H1 (cell line): ENCODE measurements around the gene HSD11B1. TPM values are rescaled to one million over a fixed set of nuclear protein-coding genes. Genes with fewer than 3 reads are reported as not detected.

ENCODE experiments used
- CTCF ChIA-PET: fragments of 300-600 bp; sonication (Branson Sonifier 250); formaldehyde crosslinking; loops from one replicate; lab custom pipeline; 2021; ENCODE audit not compliant: partially characterized antibody; lab: Charles Lee
- POLR2A ChIA-PET: fragments of 300-600 bp; sonication (Branson Sonifier 250); formaldehyde crosslinking; loops from one replicate; lab custom pipeline; 2021; ENCODE audit warnings: inconsistent platforms; ENCODE audit not compliant: partially characterized antibody; lab: Charles Lee
- DNase-seq, 2 experiments: peaks; one replicate each; pipeline versions ENCODE4 v3.0.0 to v3.0.0-alpha.2; 2010 to 2022; ENCODE audit warnings: low spot score in 2 of 2, low read depth in 1 of 2, mixed read lengths in 1 of 2
- FAIRE-seq: peaks from 2 replicates; lab custom pipeline; 2011; peaks lifted over from hg19 to GRCh38; lab: Jason Lieb, UNC
- H2AFZ ChIP-seq: 2 replicates; pipeline ENCODE4 v1.8.1; 2012; ENCODE audit warnings: low read length, inconsistent platforms
- H2AK5ac ChIP-seq: 2 replicates; pipeline ENCODE4 v1.6.1; 2013; ENCODE audit warnings: low read depth, low read length
- H2BK120ac ChIP-seq: replicated peaks from 2 replicates; pipeline ENCODE3; 2013; ENCODE audit warnings: low read depth, low read length, inconsistent platforms
- H2BK12ac ChIP-seq: 2 replicates; pipeline ENCODE4 v1.6.1; 2013; ENCODE audit warnings: low read depth, low read length
- H2BK15ac ChIP-seq: 2 replicates; pipeline ENCODE4 v1.6.1; 2013; ENCODE audit warnings: low read length
- H2BK20ac ChIP-seq: 2 replicates; pipeline ENCODE4 v1.6.1; 2013; ENCODE audit warnings: low read length
- H2BK5ac ChIP-seq: 2 replicates; pipeline ENCODE4 v1.6.1; 2013; ENCODE audit warnings: low read depth, low read length
- H3K14ac ChIP-seq: 2 replicates; pipeline ENCODE4 v1.6.1; 2013; ENCODE audit warnings: inconsistent platforms; ENCODE audit not compliant: insufficient read length
- H3K18ac ChIP-seq: 2 replicates; pipeline ENCODE4 v1.6.1; 2013; ENCODE audit warnings: low read length; ENCODE audit errors: extremely low read depth
- H3K23ac ChIP-seq: 2 replicates; pipeline ENCODE4 v1.6.1; 2013; ENCODE audit warnings: inconsistent platforms; ENCODE audit not compliant: insufficient read length
- H3K23me2 ChIP-seq: 2 replicates; pipeline ENCODE4 v1.6.1; 2013; ENCODE audit warnings: low read depth, low read length
- H3K27ac ChIP-seq: 2 replicates; pipeline ENCODE4 v1.6.1; 2011; ENCODE audit warnings: low read depth, low read length, inconsistent platforms
- H3K27me3 ChIP-seq, 4 experiments: replicated peaks in 1 of 4; 1 replicate in 1 of 4; 2 replicates in 3 of 4; pipeline versions ENCODE4 v1.6.1 to v1.8.1; 2011 to 2013; ENCODE audit warnings: low read length in 3 of 4, mild to moderate bottlenecking in 3 of 4, inconsistent platforms in 2 of 4, mixed read lengths in 2 of 4, moderate library complexity in 1 of 4; ENCODE audit not compliant: control insufficient read depth in 3 of 4, insufficient read depth in 3 of 4; ENCODE audit errors: extremely low read depth in 1 of 4
- H3K36me3 ChIP-seq, 4 experiments: 2 replicates each; pipeline versions ENCODE4 v1.6.1 to v1.8.1; 2011 to 2013; ENCODE audit warnings: mild to moderate bottlenecking in 4 of 4, low read length in 3 of 4, moderate library complexity in 2 of 4, control low read depth in 1 of 4, inconsistent platforms in 1 of 4; ENCODE audit not compliant: insufficient read depth in 4 of 4, control insufficient read depth in 2 of 4
- H3K4ac ChIP-seq: replicated peaks from 2 replicates; pipeline ENCODE3; 2013; ENCODE audit warnings: low read length, low read depth, mixed read lengths, inconsistent platforms; ENCODE audit not compliant: insufficient read length
- H3K4me1 ChIP-seq, 4 experiments: replicated peaks in 1 of 4; 1 replicate in 1 of 4; 2 replicates in 3 of 4; pipeline versions ENCODE4 v1.6.1 to v1.8.1; 2011 to 2013; ENCODE audit warnings: low read length in 3 of 4, inconsistent platforms in 2 of 4, mixed read lengths in 1 of 4; ENCODE audit not compliant: insufficient read depth in 4 of 4, control insufficient read depth in 3 of 4
- H3K4me2 ChIP-seq, 2 experiments: 2 replicates each; pipeline versions ENCODE4 v1.6.1 to v1.8.1; 2011 to 2013; ENCODE audit warnings: low read depth in 2 of 2, low read length in 2 of 2, control low read depth in 1 of 2, inconsistent platforms in 1 of 2, mild to moderate bottlenecking in 1 of 2; ENCODE audit not compliant: insufficient read depth in 1 of 2
- H3K4me3 ChIP-seq, 4 experiments: fragments of 200-600, 300-600 bp in 1 of 4; sonication (generic), shearing (Covaris generic), sonication (Bioruptor Twin) in 1 of 4; 2 replicates each; pipeline versions ENCODE4 v1.5.1 to v1.8.1; 2011 to 2016; ENCODE audit warnings: low read length in 4 of 4, low read depth in 3 of 4, control low read depth in 2 of 4, inconsistent platforms in 2 of 4, mild to moderate bottlenecking in 2 of 4, mixed read lengths in 1 of 4, moderate library complexity in 1 of 4; ENCODE audit not compliant: insufficient read depth in 2 of 4; ENCODE audit errors: extremely low read depth in 1 of 4
- H3K56ac ChIP-seq: replicated peaks from 2 replicates; pipeline ENCODE3; 2013; ENCODE audit warnings: low read depth, mild to moderate bottlenecking, mixed read lengths, low read length, inconsistent platforms; ENCODE audit not compliant: insufficient read length
- H3K79me1 ChIP-seq: 2 replicates; pipeline ENCODE4 v1.6.1; 2013; ENCODE audit warnings: low read depth, low read length, control low read depth
- H3K79me2 ChIP-seq, 2 experiments: 2 replicates each; pipeline versions ENCODE4 v1.6.1 to v1.8.1; 2012 to 2013; ENCODE audit warnings: low read length in 2 of 2, mild to moderate bottlenecking in 2 of 2, inconsistent platforms in 1 of 2; ENCODE audit not compliant: insufficient read depth in 2 of 2, control insufficient read depth in 1 of 2
- H3K9ac ChIP-seq, 4 experiments: replicated peaks in 1 of 4; 1 replicate in 1 of 4; 2 replicates in 3 of 4; pipeline versions ENCODE4 v1.6.1 to v1.8.1; 2011 to 2013; ENCODE audit warnings: low read depth in 3 of 4, low read length in 3 of 4, control low read depth in 2 of 4, mild to moderate bottlenecking in 2 of 4, moderate library complexity in 2 of 4, inconsistent platforms in 1 of 4; ENCODE audit errors: extremely low read depth in 1 of 4
- H3K9me3 ChIP-seq, 2 experiments: 2 replicates each; pipeline versions ENCODE4 v1.6.1 to v1.8.1; 2012 to 2013; ENCODE audit warnings: mild to moderate bottlenecking in 2 of 2, moderate library complexity in 2 of 2, control low read depth in 1 of 2, inconsistent platforms in 1 of 2, low read depth in 1 of 2, low read length in 1 of 2, mixed read lengths in 1 of 2; ENCODE audit not compliant: insufficient read depth in 2 of 2
- H4K20me1 ChIP-seq, 2 experiments: replicated peaks in 1 of 2; 2 replicates each; pipeline versions ENCODE3 to v1.8.1; 2011 to 2013; ENCODE audit warnings: inconsistent platforms in 2 of 2, low read length in 2 of 2, mild to moderate bottlenecking in 1 of 2; ENCODE audit not compliant: insufficient read depth in 2 of 2, control insufficient read depth in 1 of 2
- H4K5ac ChIP-seq: 2 replicates; pipeline ENCODE4 v1.6.1; 2013; ENCODE audit warnings: low read length, low read depth, mixed read lengths, inconsistent platforms; ENCODE audit not compliant: insufficient read length
- H4K8ac ChIP-seq: 2 replicates; pipeline ENCODE4 v1.8.0; 2013; ENCODE audit warnings: mild to moderate bottlenecking, moderate library complexity, low read length, inconsistent platforms; ENCODE audit not compliant: insufficient read depth; ENCODE audit errors: extremely low read depth
- H4K91ac ChIP-seq: replicated peaks from 2 replicates; pipeline ENCODE3; 2013; ENCODE audit warnings: low read length, mixed read lengths, inconsistent platforms; ENCODE audit not compliant: insufficient read length
- CREB1 ChIP-seq: IDR thresholded peaks from 2 replicates; pipeline ENCODE4 v1.6.1; 2012; ENCODE audit warnings: inconsistent platforms
- HDAC2 ChIP-seq, 2 experiments: fragments of 300-600 bp in 1 of 2; sonication (generic) in 1 of 2; IDR thresholded peaks; 2 replicates each; pipeline ENCODE4 v1.6.1; 2011 to 2012; ENCODE audit warnings: low read depth in 2 of 2, low read length in 2 of 2, mild to moderate bottlenecking in 2 of 2, moderate library complexity in 2 of 2, borderline replicate concordance in 1 of 2, inconsistent platforms in 1 of 2
- JUN ChIP-seq: IDR thresholded peaks from 2 replicates; pipeline ENCODE4 v1.6.1; 2011; ENCODE audit warnings: low read depth, mild to moderate bottlenecking, improper control_type of control experiment, low read length
- KDM5A ChIP-seq: fragments of 200-600 bp; IDR thresholded peaks from 2 replicates; pipeline ENCODE4 v1.7.1; 2012; ENCODE audit warnings: mild to moderate bottlenecking, low read length, inconsistent platforms, mixed read lengths
- MAFK ChIP-seq: IDR thresholded peaks from 2 replicates; pipeline ENCODE4 v1.6.1; 2012; ENCODE audit warnings: low read depth, mild to moderate bottlenecking, improper control_type of control experiment, low read length
- RAD21 ChIP-seq, 2 experiments: IDR thresholded peaks in 1 of 2; conservative IDR thresholded peaks in 1 of 2; 2 replicates each; pipeline ENCODE4 v1.6.1; 2011; ENCODE audit warnings: low read depth in 2 of 2, low read length in 2 of 2, improper control_type of control experiment in 1 of 2, inconsistent platforms in 1 of 2, mild to moderate bottlenecking in 1 of 2, moderate library complexity in 1 of 2
- SP1 ChIP-seq: IDR thresholded peaks from 2 replicates; pipeline ENCODE4 v1.6.1; 2011; ENCODE audit warnings: low read depth, low read length
- SP2 ChIP-seq: IDR thresholded peaks from 2 replicates; pipeline ENCODE4 v1.6.1; 2012; ENCODE audit warnings: mild to moderate bottlenecking, low read length, inconsistent platforms
- ZNF274 ChIP-seq: IDR thresholded peaks from 2 replicates; pipeline ENCODE4 v1.7.0; 2012; ENCODE audit warnings: low read length, borderline replicate concordance; ENCODE audit errors: extremely low read depth
- WGBS, 2 experiments: shearing (Covaris generic) in 1 of 2; methylation state at CpG; one replicate each; pipeline versions ENCODE4 v1.1.6 to v1.1.7; 2013 to 2015; ENCODE audit warnings: low lambda C conversion rate in 2 of 2, mixed read lengths in 2 of 2, inconsistent platforms in 1 of 2, low coverage in 1 of 2, missing lambda C conversion rate in 1 of 2; ENCODE audit not compliant: insufficient replicate concordance in 2 of 2, insufficient coverage in 1 of 2, insufficient read length in 1 of 2; ENCODE audit errors: extremely low coverage in 1 of 2, missing lambda C conversion rate in 1 of 2; 5-methylcytosine and 5-hydroxymethylcytosine counted together
- polyA plus RNA-seq, 7 experiments: library from polyadenylated mRNA; depleted of rRNA in 3 of 7; stranded (reverse) in 5 of 7; unstranded in 2 of 7; fragments of >200 nt in 5 of 7; fragments of 200-250 nt in 2 of 7; gene quantifications; 1 replicate in 5 of 7; 2 replicates in 1 of 7; 4 replicates in 1 of 7; pipeline versions ENCODE4 v1.2.1 to v1.2.3, GENCODE V29; 2011 to 2013; ENCODE audit warnings: missing spikeins in 2 of 7, mixed read lengths in 2 of 7
- total RNA-seq: library from RNA; stranded (reverse); fragmentation: NEBNext Ultra II Directional; extraction: Animal tissue kit (Norgen Biotek cat#: 25700); gene quantifications from 2 replicates; pipeline ENCODE4 v1.2.1, GENCODE V29; 2021
- TF ChIP-seq, protein P1 (sequence below): IDR thresholded peaks from 2 replicates; pipeline ENCODE4 v1.6.1; 2011; ENCODE audit warnings: low read depth, mild to moderate bottlenecking, low read length; ENCODE audit not compliant: insufficient read depth
- TF ChIP-seq, protein P2 (sequence below): IDR thresholded peaks from 2 replicates; pipeline ENCODE4 v1.6.1; 2012; ENCODE audit warnings: low read length, inconsistent platforms

The HSD11B1 gene
- total and polyA plus RNA-seq, 2 of the 8 experiments (the other 6 are each of a cell fraction or from before 2014, with no cell fraction given): not detected

DNA sequence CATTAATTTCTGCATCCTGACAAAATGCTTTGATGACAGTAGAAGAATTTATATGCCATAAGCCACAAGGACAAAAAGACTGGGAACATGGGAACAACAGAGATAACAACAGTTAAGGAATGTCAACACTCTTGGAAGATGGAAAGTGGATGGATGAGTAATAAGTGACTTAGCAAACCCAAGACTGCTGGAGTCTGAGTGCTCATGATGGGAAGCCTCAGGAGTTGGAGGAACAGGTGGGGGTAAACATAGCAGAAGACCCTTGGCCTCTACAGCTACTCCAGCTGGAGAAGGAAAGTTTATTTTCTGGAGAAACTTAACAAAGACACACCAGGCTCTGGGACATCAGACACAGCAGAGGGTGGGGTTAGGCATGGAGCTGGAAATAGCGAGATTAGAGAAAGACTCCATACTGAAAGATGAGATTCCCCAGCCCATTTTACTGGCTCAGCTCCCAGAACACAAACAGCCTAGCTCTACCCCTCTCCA lies 15.9 kb upstream of the HSD11B1 start:
- H3K36me3 ChIP-seq: no peaks in the 10 kb centered on the region
- CTCF ChIA-PET: interaction anchor here (0.8 to 6.8 kb wide), 15 partner anchors 10 to 176 kb away, joined by 3 to 41 read pairs (median 7); partner anchors contain the start of genes G0S2 and LAMB3
- no peaks in the 10 kb centered on the region for H3K79me1 ChIP-seq
- H3K4ac ChIP-seq: no peak overlapping the region
- H2BK20ac ChIP-seq: no peak overlapping the region
- DNase-seq (no peak), FAIRE-seq (no peak)
- WGBS, 2 experiments: 87% methylated on average over 1 of the region's 1 CpG; no CpG with 5 or more reads in 1 of the 2 experiments
- H2BK15ac ChIP-seq: no peak overlapping the region
- H4K5ac ChIP-seq: no peak overlapping the region
- H3K27me3 ChIP-seq: no peaks in the 10 kb centered on the region; a peak in 2 of 7 replicates
- no peak overlapping the region for H3K27ac ChIP-seq
- no peak overlapping the region for H4K8ac ChIP-seq
- peaks cover 0 to 3% (median 0%) of the 10 kb centered on the region in 4 experiments; a peak in 1 of 7 replicates for H3K4me1 ChIP-seq
- H3K9ac ChIP-seq: no peak overlapping the region
- H2BK5ac ChIP-seq: no peak overlapping the region
- no peak overlapping the region for H3K14ac ChIP-seq
- H3K56ac ChIP-seq: no peak overlapping the region
- no peaks in the 10 kb centered on the region for H3K23me2 ChIP-seq
- H3K18ac ChIP-seq: no peak overlapping the region
- POLR2A ChIA-PET: no interaction called here
- H2AK5ac ChIP-seq: no peak overlapping the region
- no peak overlapping the region for H2BK12ac ChIP-seq
- no peak overlapping the region for H4K91ac ChIP-seq
- H3K79me2 ChIP-seq: no peaks in the 10 kb centered on the region
- no peaks in the 10 kb centered on the region for H3K9me3 ChIP-seq
- no peak overlapping the region for H3K23ac ChIP-seq
- no peak overlapping the region for H3K4me2 ChIP-seq
- H4K20me1 ChIP-seq: no peaks in the 10 kb centered on the region
- no peak overlapping the region for H2BK120ac ChIP-seq
- no peak overlapping the region for H2AFZ ChIP-seq
- H3K4me3 ChIP-seq: no peak overlapping the region
- TF ChIP-seq MAFK (no peak), HDAC2 (IDR thresholded peaks at IDR 0.05; ENCODE audit: borderline replicate concordance in 1 of 2, low read depth in 2 of 2, low read length in 2 of 2) (no peak), CREB1 (no peak), RAD21 (IDR thresholded peaks at IDR 0.05 in 1 of 2, conservative IDR thresholded peaks at IDR 0.05 in 1 of 2; ENCODE audit: low read depth in 2 of 2, low read length in 2 of 2) (no peak), KDM5A (no peak), SP2 (no peak), SP1 (no peak), ZNF274 (no peak), JUN (no peak)
- TF ChIP-seq, protein P1, sequence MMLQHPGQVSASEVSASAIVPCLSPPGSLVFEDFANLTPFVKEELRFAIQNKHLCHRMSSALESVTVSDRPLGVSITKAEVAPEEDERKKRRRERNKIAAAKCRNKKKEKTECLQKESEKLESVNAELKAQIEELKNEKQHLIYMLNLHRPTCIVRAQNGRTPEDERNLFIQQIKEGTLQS: no peak
- TF ChIP-seq, protein P2, sequence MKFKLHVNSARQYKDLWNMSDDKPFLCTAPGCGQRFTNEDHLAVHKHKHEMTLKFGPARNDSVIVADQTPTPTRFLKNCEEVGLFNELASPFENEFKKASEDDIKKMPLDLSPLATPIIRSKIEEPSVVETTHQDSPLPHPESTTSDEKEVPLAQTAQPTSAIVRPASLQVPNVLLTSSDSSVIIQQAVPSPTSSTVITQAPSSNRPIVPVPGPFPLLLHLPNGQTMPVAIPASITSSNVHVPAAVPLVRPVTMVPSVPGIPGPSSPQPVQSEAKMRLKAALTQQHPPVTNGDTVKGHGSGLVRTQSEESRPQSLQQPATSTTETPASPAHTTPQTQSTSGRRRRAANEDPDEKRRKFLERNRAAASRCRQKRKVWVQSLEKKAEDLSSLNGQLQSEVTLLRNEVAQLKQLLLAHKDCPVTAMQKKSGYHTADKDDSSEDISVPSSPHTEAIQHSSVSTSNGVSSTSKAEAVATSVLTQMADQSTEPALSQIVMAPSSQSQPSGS: no peak
